GM12864 (cell line): ENCODE results near the gene UGT1A7.

Experiments
- DNase-seq: peaks from one replicate; pipeline ENCODE4 v3.0.0-alpha.2; 2011; ENCODE audit warnings: low read depth
- H3K4me3 ChIP-seq: 2 replicates; pipeline ENCODE4 v1.5.1; 2011; ENCODE audit warnings: mild to moderate bottlenecking, low read depth, low read length, control low read depth
- TF ChIP-seq, protein P1 (sequence below): IDR thresholded peaks from 2 replicates; pipeline ENCODE4 v1.5.1; 2011; ENCODE audit warnings: low read depth, mild to moderate bottlenecking, moderate library complexity, low read length, control low read depth, inconsistent platforms; ENCODE audit errors: missing control alignments

The UGT1A7 gene

DNA sequence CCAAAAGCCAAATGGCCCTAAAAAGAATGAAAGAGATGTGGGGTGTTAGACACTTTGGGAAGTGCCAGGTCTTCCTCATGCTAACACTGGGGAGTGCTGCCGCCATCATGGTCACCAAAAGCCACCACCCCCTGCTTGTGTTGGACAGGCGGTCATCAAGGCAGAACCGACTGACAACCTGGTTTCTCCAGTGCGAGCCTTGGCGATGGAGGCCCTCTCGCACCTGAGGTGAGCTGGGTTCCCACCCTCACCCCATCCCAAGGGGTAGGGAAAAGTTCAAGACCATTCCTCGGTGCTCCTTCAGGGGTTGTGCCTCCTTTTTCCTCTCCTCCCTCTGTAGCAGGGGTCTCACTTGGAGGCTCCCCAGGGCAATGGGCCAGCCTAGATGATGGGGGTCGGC is 130.0 kb downstream of the UGT1A7 start:
- no peak for DNase-seq
- TF ChIP-seq, protein P1, sequence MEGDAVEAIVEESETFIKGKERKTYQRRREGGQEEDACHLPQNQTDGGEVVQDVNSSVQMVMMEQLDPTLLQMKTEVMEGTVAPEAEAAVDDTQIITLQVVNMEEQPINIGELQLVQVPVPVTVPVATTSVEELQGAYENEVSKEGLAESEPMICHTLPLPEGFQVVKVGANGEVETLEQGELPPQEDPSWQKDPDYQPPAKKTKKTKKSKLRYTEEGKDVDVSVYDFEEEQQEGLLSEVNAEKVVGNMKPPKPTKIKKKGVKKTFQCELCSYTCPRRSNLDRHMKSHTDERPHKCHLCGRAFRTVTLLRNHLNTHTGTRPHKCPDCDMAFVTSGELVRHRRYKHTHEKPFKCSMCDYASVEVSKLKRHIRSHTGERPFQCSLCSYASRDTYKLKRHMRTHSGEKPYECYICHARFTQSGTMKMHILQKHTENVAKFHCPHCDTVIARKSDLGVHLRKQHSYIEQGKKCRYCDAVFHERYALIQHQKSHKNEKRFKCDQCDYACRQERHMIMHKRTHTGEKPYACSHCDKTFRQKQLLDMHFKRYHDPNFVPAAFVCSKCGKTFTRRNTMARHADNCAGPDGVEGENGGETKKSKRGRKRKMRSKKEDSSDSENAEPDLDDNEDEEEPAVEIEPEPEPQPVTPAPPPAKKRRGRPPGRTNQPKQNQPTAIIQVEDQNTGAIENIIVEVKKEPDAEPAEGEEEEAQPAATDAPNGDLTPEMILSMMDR = no peak
- no peak overlapping the region for H3K4me3 ChIP-seq

DNA sequence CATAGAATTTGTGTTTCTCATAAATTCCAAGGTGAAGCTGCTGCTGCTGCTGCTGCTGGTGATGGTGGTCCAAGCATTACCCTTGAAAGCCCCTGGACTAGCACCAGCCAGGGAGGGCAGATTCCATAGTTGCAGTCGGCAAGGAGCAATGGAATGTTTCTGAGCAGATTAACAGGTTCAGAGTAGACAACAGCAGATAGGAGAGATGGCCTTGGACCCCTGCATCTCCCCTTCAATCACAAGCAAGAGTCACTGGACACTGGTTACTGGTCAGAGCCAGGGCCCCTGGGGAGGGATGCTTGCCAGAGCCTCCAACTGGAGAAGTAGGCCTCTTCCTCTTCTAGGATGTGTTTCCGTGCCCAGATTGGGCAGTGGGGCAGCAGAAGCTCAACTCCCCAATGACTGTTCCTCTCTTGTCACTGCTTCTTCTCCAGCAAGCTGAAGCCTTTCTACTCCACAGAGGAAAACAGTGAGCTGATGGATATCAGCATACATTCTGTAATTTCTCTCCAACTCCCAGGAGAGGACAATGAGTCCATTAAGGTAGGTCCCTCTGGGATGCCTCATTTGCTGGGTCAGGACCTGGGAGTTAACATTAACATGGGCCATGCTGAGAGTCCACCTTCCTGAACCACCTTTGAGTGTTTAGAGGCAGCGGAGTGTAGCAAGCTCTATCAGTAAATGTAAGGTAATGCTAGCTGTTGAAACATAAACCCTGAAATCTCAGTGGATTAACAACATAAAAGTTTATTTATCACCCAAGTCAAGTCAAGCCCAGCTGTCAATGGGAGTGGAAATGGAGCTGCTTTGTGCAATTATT is 131.7 kb downstream of the UGT1A7 start:
- DNase-seq = no peak
- TF ChIP-seq, protein P1 = no peak
- H3K4me3 ChIP-seq = no peak overlapping the region

DNA sequence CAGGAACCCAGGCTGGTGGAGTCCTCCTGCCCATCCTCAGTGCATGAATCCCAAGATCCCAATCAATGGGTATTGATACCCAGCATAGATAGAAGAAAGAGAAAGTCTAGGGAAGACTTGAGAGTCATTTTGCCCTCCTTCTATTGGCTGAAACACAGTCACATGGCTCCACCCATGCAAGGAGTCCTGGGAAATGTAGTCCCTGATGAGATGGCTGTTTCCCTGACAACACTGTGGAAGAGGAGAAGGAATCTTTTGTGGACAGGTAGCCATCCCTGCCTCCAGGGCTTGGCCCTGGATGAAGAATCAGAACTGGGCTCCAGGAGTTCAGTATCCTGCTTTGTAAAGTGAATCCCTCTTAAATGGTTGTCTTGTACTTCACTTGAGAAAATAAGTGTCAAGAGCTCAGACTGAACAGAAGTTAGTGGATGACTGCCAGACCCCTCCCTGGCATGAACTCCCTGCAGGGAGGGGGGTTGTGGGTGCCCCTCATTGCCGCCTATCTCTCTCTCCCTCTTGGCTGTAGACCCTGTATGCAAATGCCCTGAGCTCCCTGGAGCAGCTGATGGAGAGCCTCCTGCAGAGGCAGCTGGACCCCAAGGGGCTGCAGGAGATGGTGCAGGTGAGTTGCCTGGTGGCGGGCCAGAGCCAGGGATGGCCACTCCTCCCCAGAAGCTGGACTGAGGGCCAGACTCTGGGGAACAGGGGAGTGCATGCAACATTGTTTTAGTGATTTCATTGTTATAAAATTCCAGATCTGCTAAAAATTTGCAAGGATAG is 132.5 kb downstream of the UGT1A7 start:
- no peak overlapping the region for H3K4me3 ChIP-seq
- TF ChIP-seq, protein P1 = no peak
- DNase-seq = no peak

DNA sequence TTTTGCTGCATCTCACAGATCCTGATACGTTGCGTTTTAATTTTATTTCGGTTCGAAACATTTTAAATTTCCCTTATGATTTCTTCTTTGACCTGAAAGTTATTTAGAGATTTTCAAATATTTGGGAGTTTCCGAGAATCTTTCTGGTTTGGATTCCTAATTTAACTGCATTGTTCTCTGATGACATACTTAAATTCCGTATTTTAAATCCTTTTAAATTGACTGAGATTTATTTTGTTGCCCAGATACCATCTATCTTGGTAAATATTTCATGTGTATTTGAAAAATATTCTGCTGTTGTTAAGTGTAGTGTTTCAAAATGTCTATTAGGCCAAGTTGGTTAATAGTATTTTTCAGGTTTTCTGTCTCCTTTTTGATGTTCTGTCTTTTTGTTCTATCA is 134.2 kb downstream of the UGT1A7 start:
- TF ChIP-seq, protein P1 = no peak
- no peak for DNase-seq
- no peak overlapping the region for H3K4me3 ChIP-seq

DNA sequence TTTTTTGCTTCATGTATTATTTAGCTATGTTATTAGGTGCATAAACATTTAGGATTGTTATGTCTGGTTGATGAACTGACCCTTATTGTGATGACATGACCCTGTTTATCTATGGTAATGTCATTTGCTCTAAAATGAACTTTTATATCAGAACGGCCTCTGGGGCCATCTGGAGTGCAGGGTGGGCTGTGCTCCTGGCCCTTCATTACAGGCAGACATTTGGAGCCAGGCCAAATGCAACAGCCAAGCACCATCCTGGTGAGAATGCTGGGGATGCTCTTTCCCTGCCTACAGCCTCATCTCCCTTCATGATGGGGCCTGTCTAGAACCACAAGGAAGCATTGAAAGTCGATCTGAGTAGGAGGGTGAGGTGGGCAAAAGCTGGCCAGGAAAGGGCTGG is 134.6 kb downstream of the UGT1A7 start:
- no peak for DNase-seq
- no peak overlapping the region for H3K4me3 ChIP-seq
- TF ChIP-seq, protein P1 = no peak

DNA sequence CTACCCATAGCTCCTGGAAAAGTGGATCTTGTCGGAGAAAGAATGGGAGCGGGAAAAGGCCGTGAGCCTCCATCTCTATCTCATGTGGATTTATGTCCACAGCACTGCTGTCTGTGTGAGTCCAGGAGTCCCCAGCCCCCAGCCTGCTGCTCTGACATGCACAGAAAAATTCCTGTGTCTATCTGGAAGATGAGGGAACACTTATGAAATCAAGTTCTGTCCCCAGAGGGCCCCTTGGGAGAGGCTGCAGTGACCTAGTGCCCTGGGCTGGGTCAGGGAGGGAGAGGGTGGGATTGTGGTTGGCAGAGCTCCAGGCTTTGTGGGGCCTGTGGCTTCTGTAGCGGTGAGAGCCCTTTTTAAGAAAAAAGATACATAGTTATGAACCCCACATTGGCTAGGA is 135.1 kb downstream of the UGT1A7 start:
- DNase-seq = no peak
- TF ChIP-seq, protein P1 = no peak
- H3K4me3 ChIP-seq = no peak overlapping the region
